ENCODE measurements around the gene WWOX.

- TF ChIP-seq SPI1 (IDR thresholded peaks at IDR 0.05; ENCODE audit: low read depth, low read length) = no peak
- TF ChIP-seq POLR2A (IDR thresholded peaks at IDR 0.05; ENCODE audit: low read depth, low read length) = no peak
- TF ChIP-seq POLR2AphosphoS5 (IDR thresholded peaks at IDR 0.05; ENCODE audit: low read depth, low read length) = no peak
- no peak for TF ChIP-seq TAF1 (IDR thresholded peaks at IDR 0.05; ENCODE audit: low read depth, low read length)
- no peak for TF ChIP-seq POU2F2 (IDR thresholded peaks at IDR 0.05; ENCODE audit: low read depth, low read length)
- no peak for TF ChIP-seq PAX5 (IDR thresholded peaks at IDR 0.05; ENCODE audit: insufficient read depth, low read length, severe bottlenecking)
Observed at GRCh38 chr16:78256686-78257375, 157.4 kb downstream of the WWOX start.

Measured in GM12891 (cell line).